ENCODE results near the gene CORIN.
A peak's percentile ranks its signal among the peaks of the same experiment; 100 is the strongest.

Gene CORIN

GRCh38 chr4:47640911-47641310, 197.0 kb downstream of the CORIN start:
- no peak for DNase-seq

- no peak for DNase-seq
Measured at GRCh38 chr4:47639531-47639930, 198.3 kb downstream of the CORIN start.

GRCh38 chr4:47631161-47631560, 206.7 kb downstream of the CORIN start:
- no peak for DNase-seq

GRCh38 chr4:47624031-47624441, 213.8 kb downstream of the CORIN start:
- DNase-seq: no peak

- no peak for DNase-seq
Measured at GRCh38 chr4:47621181-47621580, 216.7 kb downstream of the CORIN start.

- DNase-seq: no peak
Measured at GRCh38 chr4:47619691-47620090, 218.2 kb downstream of the CORIN start.

- no peak for DNase-seq
Measured at GRCh38 chr4:47617607-47618006, 220.3 kb downstream of the CORIN start.

- no peak for DNase-seq
Measured at GRCh38 chr4:47615385-47615784, 222.5 kb downstream of the CORIN start.

- DNase-seq: no peak
Measured at GRCh38 chr4:47612116-47613023, 225.5 kb downstream of the CORIN start.

GRCh38 chr4:47606482-47606881, 231.4 kb downstream of the CORIN start:
- DNase-seq: no peak

GRCh38 chr4:47598896-47599295, 239.0 kb downstream of the CORIN start:
- no peak for DNase-seq

- no peak for DNase-seq
Measured at GRCh38 chr4:47598320-47598719, 239.5 kb downstream of the CORIN start.

- no peak for DNase-seq
Measured at GRCh38 chr4:47597696-47598095, 240.2 kb downstream of the CORIN start.

GRCh38 chr4:47590325-47590724, 247.5 kb downstream of the CORIN start:
- DNase-seq: no peak

GRCh38 chr4:47579235-47579634, 258.6 kb downstream of the CORIN start:
- no peak for DNase-seq

GRCh38 chr4:47577779-47578553, 259.9 kb downstream of the CORIN start:
- DNase-seq: no peak

GRCh38 chr4:47572981-47573380, 264.9 kb downstream of the CORIN start:
- no peak for DNase-seq

- no peak for DNase-seq
Measured at GRCh38 chr4:47570816-47571215, 267.1 kb downstream of the CORIN start.

- no peak for DNase-seq
Measured at GRCh38 chr4:47567511-47567910, 270.4 kb downstream of the CORIN start.

GRCh38 chr4:47566969-47567368, 270.9 kb downstream of the CORIN start:
- no peak for DNase-seq

GRCh38 chr4:47566566-47566965, 271.3 kb downstream of the CORIN start:
- no peak for DNase-seq

- DNase-seq: peak; percentile 18
Measured at GRCh38 chr4:47562297-47562696, 275.6 kb downstream of the CORIN start.

- no peak for DNase-seq
Measured at GRCh38 chr4:47561331-47561730, 276.5 kb downstream of the CORIN start.

GRCh38 chr4:47560682-47561081, 277.2 kb downstream of the CORIN start:
- DNase-seq: no peak

Data from central memory CD4-positive, alpha-beta T cell (primary cell).